Spleen (tissue), 7 donors: ENCODE measurements around the gene FRMPD1.

Experiments
- POLR2A ChIP-seq, 3 donors: fragments of 450-650 bp; IDR thresholded peaks; one replicate each; pipeline ENCODE4 v1.5.1; 2017; ENCODE audit warnings: antibody characterized with exemption in 3 of 3, mild to moderate bottlenecking in 1 of 3
- POLR2AphosphoS5 ChIP-seq, 3 donors: sonication (generic); formaldehyde crosslinking; IDR thresholded peaks; one replicate each; pipeline ENCODE4 v1.5.1; 2017; ENCODE audit warnings: antibody characterized with exemption in 3 of 3
- TF ChIP-seq, protein P1 (sequence below), 11 experiments: fragments of 200-600 bp in 7 of 11; fragments of 450-650 bp in 4 of 11; sonication (generic) in 4 of 11; IDR thresholded peaks in 8 of 11; conservative IDR thresholded peaks in 3 of 11; 1 replicate in 7 of 11; 2 replicates in 4 of 11; pipeline versions ENCODE4 v1.4.0 to v1.8.0; 2016 to 2021; ENCODE audit warnings: antibody characterized with exemption in 11 of 11, inconsistent platforms in 4 of 11, mild to moderate bottlenecking in 1 of 11
- donor health status: DM: no; HTN: no; CAD: no; lungs with moderate emphysema.
- donor health status: DM: no; HTN: no; CAD: no.
- donor health status: DM: no; HTN: no; CAD: no.

DNA sequence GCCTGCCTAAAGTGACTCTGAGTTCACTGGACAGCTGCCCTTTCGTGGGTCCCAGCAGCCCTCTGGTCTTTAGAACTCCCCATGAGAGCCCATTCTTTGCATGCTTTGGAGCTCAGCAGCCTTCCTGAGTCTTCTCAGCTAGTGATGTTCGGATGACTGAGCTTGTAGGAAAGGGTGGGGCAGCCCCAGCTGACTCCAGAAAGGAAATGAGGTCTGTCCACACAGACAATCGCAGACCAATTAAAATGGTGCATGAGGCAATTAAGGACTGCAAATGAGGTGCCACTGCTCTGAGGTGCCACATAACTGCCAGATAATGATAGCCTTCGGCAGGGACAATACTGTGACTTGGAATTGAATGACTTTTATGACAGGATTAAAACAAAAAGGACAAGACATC, 32.9 kb upstream of the FRMPD1 start:
- TF ChIP-seq POLR2A (IDR thresholded peaks at IDR 0.05) (no peak), POLR2AphosphoS5 (IDR thresholded peaks at IDR 0.05) (no peak)
- TF ChIP-seq, protein P1, sequence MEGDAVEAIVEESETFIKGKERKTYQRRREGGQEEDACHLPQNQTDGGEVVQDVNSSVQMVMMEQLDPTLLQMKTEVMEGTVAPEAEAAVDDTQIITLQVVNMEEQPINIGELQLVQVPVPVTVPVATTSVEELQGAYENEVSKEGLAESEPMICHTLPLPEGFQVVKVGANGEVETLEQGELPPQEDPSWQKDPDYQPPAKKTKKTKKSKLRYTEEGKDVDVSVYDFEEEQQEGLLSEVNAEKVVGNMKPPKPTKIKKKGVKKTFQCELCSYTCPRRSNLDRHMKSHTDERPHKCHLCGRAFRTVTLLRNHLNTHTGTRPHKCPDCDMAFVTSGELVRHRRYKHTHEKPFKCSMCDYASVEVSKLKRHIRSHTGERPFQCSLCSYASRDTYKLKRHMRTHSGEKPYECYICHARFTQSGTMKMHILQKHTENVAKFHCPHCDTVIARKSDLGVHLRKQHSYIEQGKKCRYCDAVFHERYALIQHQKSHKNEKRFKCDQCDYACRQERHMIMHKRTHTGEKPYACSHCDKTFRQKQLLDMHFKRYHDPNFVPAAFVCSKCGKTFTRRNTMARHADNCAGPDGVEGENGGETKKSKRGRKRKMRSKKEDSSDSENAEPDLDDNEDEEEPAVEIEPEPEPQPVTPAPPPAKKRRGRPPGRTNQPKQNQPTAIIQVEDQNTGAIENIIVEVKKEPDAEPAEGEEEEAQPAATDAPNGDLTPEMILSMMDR (IDR thresholded peaks at IDR 0.05 in 8 of 11, conservative IDR thresholded peaks at IDR 0.05 in 3 of 11): no peak
